ENCODE data around the gene QSER1.

GRCh38 chr11:32919338-32919737 is 26.7 kb downstream of the QSER1 start:
- TF ChIP-seq CTCF (IDR thresholded peaks at IDR 0.05; ENCODE audit: low read depth, low read length, poor library complexity, severe bottlenecking) (no peak), EZH2phosphoT487 (IDR thresholded peaks at IDR 0.05; ENCODE audit: borderline replicate concordance, low read length) (no peak)
